Hepatic stellate cell (primary cell): ENCODE results near the gene KRT26.

ENCODE experiments used
- DNase-seq: peaks from one replicate; pipeline ENCODE4 v3.0.0; 2011; ENCODE audit warnings: low spot score

The KRT26 gene

DNA sequence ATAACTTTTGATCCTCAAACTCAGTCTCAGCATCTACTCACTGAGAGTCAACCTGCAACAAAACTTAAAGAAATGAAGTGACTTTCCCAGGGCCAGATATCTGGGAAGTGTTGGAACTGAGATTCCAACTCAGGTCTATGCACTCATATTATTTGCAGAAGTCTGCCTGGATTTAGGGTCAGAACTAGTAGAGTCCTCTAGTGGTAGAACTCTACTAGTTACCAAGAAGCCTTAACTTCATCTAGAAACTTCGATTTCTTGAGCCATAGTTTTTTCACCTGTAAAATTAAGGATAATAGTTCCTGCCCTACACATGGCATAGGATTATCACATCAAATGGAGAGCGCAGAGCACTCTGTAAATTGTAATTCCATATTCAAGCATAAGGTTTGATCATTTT lies 45.1 kb downstream of the KRT26 start:
- no peak for DNase-seq

DNA sequence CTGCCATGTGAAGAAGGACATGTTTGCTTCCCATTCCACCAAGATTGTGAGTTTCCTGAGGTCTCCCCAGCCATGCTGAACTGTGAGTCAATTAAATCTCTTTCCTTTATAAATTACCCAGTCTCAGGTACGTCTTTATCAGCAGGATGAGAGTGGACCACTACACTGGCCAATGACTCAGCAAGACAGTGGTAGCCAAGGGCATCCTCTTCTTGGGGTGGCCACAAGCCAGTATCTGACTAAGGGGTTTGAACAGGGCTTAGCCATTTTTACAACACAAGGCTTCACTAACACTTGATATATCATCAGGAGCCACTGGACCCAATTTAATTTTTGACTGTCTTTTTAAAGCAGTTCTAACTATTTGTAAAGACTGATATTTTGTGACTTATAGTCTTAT lies 47.3 kb downstream of the KRT26 start:
- DNase-seq, result no peak

DNA sequence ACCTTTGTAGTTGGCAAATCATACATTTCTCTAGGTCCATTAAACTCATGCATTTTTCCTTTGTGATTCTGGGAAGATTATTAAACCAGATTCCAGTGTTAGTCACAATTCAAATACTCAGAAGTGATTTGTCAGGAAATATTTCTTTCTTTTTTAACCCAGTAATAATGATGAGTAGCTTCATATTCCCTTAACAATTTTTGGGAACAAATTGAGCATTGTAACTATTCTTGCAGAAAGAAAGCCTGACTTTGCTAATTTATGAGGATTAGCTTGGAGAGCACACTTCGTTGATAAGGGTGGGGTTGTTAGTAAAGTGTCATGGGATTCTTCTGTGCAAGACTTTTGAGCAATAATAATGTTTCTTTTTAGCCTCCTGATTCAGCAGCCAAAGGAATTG lies 49.8 kb downstream of the KRT26 start:
- no peak for DNase-seq

DNA sequence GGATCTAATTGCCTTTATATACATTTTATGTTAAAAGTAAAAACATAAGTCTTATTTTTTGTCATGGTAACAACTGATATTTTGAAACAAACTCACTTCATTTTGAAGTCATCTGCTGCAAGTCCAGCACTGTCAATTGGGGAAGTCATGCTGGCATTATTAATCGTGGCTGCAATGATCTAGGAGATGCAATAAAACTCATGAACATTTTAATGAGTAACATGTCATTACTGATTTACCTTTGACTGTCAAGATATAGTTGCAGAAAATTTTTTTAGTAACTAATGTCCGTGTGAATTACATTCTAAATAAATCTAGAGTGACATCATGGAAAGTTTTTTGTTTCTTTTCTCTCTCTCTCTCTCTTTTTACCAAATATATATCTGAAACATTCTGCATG lies 51.1 kb downstream of the KRT26 start:
- no peak for DNase-seq

DNA sequence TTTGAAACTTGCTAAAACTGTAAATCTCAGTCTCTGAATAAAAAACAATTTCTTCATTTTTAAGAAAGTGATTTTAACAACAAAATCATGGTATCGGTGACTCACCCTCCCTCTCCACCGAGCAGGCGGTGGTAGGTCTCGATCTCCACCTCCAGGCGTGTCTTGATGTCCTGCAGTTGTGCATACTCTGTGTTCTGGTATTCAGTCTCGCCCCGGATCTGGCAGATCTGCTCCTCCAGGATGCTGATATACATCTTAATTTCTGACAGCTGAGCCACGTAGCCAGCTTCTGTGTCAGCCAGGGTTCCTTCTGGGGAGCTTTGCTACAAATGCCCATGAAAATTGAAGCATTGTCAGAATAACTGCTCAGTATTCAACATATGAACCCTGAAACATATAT lies 53.1 kb downstream of the KRT26 start:
- DNase-seq, result no peak

DNA sequence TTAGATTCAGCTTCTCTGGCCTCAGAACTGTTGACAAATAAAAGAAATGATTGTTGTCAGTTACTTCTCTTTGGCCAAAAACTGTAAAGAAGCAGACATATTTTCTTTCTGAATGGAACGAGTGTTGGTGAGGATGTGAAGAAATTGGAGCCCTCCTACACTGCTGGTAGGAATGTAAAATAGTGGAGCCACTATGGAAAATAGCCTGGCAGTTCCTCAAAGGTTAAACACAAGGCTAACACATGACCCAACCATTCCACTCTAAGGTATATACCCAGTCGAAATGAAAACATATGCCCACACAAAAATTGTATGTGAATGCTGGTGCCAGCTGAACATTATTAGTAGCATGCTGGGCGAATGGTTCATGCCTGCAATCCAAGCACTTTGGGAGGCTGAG lies 54.2 kb downstream of the KRT26 start:
- DNase-seq, result no peak
